HG03558 (cell line): ENCODE results near the gene CPEB4.

ENCODE experiments used
- ATAC-seq: cut with Tn5 transposase; IDR thresholded peaks from one replicate; pipeline ENCODE4 v1.9.1; 2021; ENCODE audit warnings: moderate number of reproducible peaks; ENCODE audit not compliant: unreplicated experiment; ENCODE audit errors: extremely low read depth

CPEB4 gene

GRCh38 chr5:173969167-173970049 lies 81.3 kb downstream of the CPEB4 start:
- no peak for ATAC-seq

GRCh38 chr5:173970878-173971650 lies 82.9 kb downstream of the CPEB4 start:
- ATAC-seq: no peak

GRCh38 chr5:173971681-173972345 lies 83.7 kb downstream of the CPEB4 start:
- ATAC-seq: no peak

- ATAC-seq: no peak
Measured at GRCh38 chr5:173972607-173972924, 84.4 kb downstream of the CPEB4 start.

DNA sequence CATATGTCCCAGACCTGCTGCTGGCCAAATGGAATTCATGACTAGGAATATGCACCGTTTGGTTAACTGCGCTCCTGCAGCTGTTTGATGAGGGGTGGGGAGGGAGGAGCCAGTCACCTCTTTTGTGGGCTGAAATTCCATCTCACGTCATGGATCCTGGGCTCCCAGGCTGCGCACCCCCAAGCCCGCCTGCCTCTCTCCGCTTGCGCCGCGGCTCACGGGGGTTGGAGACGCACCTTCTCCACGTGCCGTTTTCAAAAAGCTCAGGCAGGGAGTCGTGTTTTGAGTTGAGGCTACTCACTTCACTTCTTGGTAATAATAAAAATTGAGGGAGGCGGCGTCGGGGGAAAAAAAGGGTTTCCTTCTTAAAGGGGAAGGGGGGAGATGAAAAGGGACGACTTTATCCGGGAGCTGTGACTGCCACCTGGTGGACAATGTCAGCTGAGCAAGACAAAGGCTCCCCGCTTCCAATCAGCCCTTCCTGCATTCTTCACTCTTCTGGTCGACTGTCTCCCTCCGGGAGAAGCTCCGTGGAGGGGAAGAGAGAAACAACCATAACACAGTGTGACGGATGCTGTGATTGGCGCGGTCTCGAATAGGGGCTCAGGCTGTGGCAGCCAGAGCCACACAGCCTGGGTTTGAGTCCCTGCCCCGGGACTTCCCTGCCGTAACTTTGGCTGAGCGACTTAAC lies 84.9 kb downstream of the CPEB4 start:
- no peak for ATAC-seq

DNA sequence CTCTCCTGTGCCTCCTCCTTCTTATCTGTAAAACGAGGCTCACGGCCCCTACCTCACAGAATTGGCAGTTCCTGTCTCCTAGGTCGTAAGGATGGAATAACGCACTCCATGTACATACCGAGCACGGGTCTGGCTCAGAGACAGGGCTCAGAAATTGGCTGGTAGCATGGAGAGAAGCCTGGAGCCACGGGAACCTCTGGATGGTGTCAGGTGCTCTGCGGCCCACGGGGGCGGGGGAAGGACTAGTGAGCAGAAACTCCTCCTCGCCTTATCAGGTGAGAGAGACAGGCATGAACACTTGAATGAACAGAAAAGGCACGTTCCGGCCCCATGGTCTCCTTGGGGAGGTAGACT lies 85.4 kb downstream of the CPEB4 start:
- ATAC-seq: no peak

DNA sequence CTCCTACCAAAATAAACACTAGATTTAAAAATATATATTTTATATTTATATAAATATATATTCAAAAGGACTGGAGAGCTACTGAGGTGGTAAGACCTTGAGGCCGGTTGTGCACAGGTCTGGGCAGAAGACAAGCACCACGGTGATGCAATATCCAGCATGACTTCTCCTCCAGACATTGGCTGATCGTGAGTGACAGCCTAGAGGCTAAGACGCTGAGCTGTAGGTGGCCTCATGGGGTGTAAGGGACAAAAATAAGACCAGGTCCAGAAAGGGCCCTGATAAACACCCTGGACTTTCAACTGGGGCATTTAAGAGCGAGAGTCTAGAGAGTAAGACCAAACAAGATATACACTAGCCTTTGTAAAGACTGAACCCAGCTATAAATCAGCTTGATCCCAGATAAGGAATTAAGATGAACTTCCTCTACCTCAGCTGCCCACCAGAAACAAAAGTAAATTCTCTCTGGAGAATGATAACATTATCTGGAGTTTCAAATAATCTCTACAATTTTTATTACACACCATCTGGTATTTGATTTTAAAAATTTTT lies 86.6 kb downstream of the CPEB4 start:
- ATAC-seq: no peak

DNA sequence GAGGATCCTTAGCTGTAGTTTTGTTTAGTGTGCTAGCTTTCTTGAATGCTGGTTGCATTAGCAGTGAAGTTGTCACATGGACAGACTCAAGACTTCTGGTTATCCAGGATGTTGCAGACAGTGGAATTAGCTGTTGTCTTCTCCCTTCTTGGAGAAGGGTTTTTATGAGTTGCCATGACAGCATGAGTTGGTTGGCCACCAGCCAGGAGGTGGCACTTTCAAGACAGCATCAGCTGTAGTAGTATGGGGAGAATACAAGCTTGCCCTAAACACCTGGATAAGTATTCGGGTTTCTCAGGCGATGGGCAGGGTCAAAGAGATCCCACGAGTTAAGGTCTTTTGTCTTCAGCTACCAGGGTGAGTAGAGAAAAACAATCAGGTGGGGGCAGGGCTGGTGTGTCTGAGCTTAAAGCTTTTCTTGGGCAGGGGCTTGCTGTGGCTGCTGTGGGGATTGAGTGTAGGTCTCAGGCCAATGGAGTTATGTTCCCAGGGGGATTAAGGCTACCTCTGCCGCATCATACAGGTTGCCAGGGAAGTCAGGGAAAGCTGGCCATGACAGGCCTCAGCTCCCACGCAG lies 93.1 kb downstream of the CPEB4 start:
- no peak for ATAC-seq

DNA sequence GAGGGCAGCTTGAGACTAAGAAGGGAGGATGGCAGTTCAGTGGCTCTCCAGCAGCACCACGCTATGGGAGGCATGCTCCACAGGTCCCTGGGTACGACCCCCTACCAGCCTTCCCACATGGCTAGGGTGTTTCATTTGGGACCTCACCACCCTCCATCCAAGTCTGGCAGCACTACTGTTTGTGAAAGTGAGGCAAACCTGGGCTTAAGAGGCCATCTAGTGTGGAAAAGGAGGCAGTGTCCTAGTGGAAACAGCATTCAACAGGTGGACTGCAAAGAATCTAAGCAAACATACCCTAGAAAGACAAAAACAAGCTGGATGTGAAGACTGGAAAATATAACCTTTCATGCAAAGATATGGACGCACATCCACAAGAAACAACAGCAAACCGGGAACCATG lies 96.1 kb downstream of the CPEB4 start:
- ATAC-seq: no peak

DNA sequence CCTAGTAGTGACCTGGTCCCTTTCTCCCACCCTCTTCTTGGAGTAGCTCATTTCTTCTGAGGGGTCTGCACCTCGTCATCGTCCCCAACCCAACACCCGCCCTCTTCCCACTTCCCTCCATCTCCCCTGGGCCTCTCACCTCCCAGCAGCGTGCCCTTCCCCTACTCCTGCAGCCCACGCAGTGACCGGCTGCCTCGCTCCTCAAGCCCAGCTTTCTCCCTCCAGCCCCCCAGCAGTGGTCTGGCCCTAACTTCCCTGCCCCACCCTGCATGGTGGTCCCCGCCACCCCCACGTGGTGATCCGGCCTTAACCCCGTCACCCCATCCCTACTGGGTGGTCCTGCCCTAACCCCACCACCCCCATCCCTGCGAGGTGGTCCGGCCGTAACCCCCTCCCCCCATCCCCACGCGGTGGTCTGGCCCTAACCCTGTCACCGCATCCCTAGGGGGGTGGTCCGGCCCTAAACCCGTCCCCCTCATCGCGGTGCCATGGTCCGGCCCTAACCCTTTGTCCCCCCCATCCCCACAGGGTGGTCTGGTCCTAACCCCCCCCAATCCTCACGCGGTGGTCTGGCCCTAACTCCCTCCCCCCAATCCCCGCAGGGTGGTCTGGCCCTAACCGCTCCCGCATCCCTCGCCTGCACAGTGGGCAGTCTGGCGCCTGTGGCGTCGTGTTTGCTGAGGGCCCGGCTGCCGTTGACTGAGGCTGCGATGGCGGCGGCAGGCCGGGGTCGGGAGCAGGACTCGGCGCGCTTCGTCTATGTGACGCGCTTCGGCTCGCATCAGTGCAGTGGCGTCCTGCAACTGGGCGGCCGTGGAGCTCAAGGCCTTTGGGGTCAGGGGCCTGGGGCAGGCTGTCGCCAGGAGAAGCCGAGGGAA lies 100.6 kb downstream of the CPEB4 start, which contains the start of gene C5orf47:
Gene C5orf47, plus strand, starts transcription at position 617 of the 878 bp plus-strand sequence. Its CDS starts 94 bp downstream, at position 711.
- no peak for ATAC-seq

DNA sequence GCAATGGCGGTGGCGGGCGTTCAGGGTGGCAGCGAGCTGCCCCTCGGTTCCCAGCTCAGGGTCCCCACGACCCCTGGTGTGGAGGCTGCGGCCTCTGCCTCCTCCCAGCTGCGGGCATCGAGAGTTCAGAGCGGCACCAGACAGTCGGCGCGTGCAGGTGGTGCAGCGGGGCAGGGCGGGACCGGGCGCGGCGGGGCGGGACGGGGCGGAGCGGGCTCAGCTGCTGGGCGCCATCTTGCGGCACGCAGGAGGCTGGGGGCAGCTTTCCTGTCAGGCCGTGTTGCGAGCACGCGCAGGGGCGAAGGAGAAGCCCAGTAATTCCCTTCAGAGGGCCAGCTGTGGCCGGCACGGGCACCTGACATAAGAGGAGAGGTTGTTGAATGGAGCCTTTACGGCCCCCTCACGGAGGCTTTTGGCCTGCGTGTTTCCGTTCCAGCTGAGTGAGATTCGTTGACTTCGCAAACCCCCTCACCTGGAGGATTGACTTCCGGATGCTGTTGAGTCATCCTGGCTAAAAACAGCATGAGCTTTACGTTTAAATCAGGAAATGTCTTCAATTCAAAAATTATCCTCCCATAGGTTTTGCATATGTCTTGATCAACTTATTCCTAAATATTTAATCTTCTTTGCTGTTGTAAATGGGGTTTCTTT lies 101.4 kb downstream of the CPEB4 start:
- ATAC-seq: no peak

DNA sequence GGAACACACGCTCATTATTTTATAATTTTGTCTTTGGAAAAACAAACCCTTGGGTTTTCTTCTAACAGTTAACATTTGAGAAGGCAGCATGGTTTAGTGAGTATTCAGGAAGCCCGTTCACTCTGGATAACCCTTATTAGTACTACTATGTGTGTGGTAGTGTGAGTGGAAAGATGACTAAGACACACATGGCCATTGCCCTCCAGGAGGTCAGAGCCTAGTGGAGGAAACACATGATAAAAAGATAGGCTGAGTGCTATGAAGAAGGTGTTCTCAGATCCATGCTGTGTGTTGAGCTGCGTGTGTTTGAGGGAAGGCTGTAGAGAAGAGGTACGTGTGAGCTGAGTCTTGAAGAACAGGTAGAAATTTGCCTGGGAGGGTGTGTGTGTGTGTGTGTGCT lies 109.2 kb downstream of the CPEB4 start:
- ATAC-seq: no peak

- ATAC-seq: no peak
Measured at GRCh38 chr5:173998531-173998930, 110.4 kb downstream of the CPEB4 start.

DNA sequence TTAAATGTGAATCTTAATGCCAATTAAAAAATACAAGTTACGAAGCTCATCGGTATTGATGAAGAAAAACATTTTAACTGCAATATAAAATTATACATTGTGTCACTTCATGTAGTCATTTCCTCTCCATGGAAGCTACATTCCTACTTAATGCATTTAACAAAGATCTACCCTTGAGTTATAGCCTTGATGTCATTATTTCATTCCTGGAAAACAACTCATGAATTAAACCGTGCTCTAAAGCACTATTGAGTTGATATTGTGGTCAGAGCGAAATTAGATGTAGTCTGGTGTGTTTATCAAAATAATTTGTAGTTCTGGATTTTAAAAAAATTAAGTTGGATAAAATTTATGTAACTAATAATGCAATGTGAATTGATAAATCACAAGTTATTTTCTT lies 111.9 kb downstream of the CPEB4 start:
- no peak for ATAC-seq

GRCh38 chr5:174003795-174004194 lies 115.6 kb downstream of the CPEB4 start:
- ATAC-seq: no peak

GRCh38 chr5:174008922-174009321 lies 120.8 kb downstream of the CPEB4 start:
- no peak for ATAC-seq

GRCh38 chr5:174010365-174010764 lies 122.2 kb downstream of the CPEB4 start:
- ATAC-seq: no peak

GRCh38 chr5:174011441-174011840 lies 123.3 kb downstream of the CPEB4 start:
- ATAC-seq: no peak
